ENCODE data around the gene IL12B.
"Not testable (repeated sequence)": the region's sequence is repeated elsewhere in the genome, so short reads cannot be mapped to it uniquely, and the experiment has no call there.

IL12B gene

GRCh38 chr5:159330131-159330800, at the start of gene IL12B:
Gene IL12B (minus strand): TSS chr5:159330487. CDS start chr5:159326782, 3,705 bp downstream.
- DNase-seq: no peak

DNA sequence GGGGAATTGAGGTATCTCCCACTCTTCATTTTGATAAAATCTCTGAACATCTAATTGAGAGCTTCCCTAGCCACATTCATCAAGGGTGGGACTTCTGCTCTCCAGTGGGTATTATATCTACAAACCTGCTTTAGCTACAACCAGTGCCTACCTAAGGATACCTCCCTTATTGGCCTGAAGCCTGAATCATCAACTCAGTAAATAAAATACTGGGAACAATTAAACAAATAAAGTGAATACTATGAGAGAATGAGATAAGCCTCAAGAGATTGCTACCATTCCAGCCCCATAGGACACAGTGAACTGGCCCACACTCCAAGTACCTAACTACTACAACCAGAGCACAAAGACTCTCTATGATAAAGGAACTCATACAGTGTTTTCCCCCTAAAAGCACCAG, 47.4 kb upstream of the IL12B start:
- DNase-seq: no peak

DNA sequence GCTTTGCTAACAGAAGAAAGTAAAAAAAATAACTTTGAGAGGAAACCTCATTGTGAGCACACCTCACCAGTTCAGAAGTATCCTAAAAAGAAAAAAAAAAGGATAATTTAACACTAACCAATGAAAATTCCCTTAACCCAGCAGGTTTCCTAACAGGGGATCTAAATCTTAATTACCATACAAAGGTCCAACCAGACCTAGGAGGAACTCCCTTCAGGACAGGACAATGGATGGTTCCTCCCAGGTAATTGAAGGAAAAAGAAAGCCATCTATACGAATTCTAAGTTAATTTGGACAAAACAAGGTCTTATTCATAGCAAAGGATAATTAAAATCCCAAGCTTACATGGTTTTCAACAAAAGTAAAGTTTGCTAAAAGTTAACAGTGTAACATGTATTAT, 37.6 kb upstream of the IL12B start:
- not testable (repeated sequence) for DNase-seq

DNA sequence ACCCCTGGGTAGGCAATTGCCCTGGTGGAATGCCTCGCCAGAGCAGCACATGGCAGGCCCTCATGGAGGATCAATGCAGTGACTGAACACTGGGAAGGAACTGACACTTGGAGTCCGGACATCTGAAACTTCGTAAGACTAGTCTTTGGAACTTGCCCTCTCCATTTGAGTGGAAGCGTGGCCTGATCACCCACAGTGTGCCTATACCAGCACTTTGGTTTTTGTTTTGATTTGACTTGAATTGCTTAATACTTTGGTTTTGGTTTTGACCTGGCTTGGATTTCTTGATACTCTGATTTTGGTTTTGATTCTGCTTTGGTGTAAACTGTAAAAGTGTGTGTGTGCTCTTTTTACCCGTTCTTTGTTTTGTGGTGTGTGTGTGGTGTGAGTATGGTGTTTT, 36.5 kb upstream of the IL12B start:
- not testable (repeated sequence) for DNase-seq

DNA sequence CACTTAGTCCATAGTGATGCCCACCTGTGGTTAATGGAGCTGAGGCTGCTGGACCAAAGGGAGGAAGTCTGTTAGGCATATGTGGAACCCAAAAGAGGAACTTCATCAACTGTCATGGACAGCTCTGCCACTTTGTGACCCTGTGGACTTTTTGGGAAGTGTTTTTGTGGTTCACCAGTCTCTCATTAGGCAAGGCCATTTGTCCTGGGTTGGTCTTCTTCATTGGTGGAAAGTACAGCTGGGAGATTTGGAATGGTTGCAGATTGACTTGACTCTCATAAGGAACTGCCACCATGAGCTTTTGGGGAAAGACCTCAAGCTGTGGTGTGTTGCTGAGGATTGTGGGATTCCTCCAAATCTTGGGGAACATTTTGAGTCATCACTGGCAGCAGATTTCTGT, 31.9 kb upstream of the IL12B start:
- no peak for DNase-seq

DNA sequence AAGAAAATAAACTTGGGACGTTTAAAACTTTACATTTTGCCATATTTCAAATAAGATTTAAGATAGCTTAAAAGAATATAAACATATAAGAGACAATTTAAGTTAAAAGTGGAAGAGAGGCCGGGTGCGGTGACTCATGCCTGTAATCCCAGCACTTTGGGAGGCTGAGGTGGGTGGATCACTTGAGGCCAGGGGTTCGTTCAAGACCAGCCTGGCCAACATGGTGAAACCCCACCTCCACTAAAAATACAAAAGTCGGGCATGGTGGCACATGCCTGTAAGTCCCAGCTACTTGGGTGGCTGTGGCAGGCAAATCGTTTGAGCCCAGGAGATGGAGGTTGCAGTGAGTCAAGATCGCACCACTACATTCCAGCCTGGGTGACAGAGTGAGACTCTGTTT, 29.6 kb upstream of the IL12B start:
- DNase-seq: not testable (repeated sequence)

GRCh38 chr5:159359408-159359807, 29.1 kb upstream of the IL12B start:
- no peak for DNase-seq

- no peak for DNase-seq
Measured at GRCh38 chr5:159353661-159354252, 23.5 kb upstream of the IL12B start.

- DNase-seq: not testable (repeated sequence)
Measured at GRCh38 chr5:159350644-159351043, 20.4 kb upstream of the IL12B start.

GRCh38 chr5:159350216-159350615, 19.9 kb upstream of the IL12B start:
- not testable (repeated sequence) for DNase-seq

DNA sequence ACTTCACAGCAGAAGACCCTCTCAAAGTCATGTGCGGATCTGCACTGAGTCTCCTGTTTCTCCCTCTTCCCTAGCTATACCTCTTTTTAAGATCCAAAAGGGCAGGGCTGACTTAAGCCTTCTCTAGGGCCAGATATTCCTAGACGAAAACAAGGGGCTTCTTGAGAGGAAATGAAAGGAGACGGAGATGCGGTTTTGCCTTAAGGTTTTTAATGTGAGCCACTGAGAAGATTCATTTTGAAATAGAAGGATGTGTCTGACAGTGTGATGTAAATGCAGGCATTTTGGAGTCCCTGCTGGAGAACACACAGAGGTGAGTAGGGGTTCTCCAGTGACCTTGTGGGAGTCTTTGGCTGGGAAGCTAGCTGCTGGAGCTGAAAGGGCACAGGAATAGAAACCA, 15.6 kb upstream of the IL12B start:
- no peak for DNase-seq

DNA sequence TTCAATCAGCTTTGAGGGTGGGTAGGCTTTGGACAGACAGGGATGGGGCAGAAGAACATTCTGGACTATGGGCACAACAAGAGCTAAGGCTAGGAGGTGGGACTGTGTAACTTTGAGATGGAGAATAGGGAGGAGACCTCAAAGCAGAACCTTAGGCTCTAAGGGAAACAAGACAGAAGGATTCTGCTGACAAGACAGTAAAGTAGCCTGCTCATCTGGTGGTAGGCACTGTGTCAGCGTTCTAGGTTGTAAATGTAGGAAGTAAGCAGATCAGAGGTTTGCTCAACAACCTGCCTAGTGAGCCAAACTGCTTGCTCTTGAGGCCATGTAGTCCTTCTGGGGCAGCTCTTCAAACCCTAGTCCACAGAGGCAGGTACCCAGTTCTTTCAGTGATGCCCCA, 15.0 kb upstream of the IL12B start:
- DNase-seq: peak in 4 of 56 donors; percentile 3 to 19 (median 6)

DNA sequence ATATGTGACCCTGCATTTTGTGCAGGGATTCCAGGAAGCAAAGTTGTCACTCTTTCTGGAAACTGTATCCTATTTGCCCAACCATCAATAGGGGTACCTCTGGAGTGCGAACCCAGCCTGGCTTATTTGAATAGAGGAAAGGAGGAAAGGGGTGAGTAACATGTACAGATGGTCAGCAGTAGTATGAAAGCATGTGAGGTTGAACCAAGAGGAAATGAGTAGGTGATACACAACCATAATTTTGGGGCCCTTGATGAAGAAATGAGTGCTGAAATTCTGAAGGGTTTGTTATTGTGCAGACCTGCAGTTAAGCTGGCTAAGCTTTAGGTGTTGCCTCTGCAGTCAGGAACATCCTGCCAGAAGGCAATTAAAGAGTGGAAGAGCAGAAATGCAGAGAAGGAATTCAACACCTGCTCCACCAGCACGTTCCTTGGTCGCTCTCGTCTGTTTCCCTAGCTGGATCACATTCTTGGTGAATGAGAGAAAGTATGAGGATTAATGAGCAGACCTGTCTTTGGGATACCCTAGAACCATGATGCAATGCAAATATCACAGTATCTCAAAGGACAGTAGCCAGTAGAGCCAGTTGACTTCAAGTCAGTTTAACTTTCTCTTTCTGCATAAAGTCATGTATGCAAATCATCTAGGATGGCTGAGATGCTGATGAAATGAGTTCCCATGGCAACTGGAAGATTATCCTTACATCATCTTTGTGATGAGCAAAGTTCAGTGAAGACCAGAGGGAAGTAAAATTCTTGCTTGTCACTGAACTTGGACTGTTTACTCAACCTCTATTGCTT, 13.2 kb upstream of the IL12B start:
- DNase-seq: no peak

DNA sequence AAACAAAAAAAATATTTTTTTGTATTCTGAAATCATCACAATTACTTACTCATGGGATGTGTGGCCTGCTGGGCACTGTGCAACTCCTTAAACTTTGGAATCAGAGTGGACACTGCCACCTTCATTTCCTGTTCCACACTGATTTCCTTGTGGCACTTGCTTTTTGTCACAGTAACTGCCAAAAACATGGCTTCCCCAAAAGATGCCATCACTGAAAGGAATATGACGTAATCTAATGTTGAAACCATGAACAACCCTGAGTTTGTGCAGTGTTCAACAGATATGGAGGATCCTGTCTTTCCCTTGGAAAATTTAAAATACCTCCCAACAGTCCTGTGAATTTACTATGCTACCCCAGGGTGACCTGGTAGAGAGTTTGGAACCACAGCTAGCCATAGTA, 12.6 kb upstream of the IL12B start:
- no peak for DNase-seq

DNA sequence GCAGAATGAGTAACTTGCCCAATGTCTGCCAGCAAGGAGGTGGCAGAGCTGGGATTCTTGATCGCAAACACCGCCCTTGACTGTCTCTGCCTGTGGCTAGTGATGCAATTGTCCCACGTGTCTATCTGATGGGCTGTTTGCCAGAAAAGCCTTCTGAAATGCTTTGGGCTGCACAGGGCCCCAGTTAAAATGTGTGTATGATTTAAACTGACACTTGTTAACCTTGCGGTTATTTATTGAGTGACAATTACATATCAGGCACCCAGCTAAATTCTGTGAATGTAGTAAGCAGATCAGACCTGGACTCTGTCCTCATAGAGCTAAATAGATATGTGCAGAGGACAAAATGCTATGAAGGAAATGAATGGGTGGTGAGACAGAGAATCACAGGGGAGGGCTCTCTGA, 11.6 kb upstream of the IL12B start:
- peak in 13 of 56 donors; percentile 3 to 32 (median 11) for DNase-seq

DNA sequence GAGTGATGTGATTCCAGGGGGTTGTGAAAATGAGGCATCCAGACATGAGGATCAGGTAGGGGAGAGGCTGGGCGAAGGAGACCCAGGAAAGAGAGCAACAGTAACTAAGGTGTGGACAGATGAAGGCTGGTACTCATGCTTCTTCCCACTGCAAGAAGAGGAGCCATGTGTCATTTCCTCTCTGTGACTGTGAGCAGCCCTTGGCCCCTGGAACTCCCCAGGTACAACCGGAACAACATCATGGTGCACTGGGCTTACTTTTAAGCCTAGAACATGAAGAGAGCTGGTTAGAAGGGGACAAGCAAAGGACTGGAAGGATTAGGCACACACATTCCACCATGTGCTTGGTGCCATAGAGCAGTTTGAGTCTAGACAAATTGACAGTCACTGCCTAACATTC, 10.9 kb upstream of the IL12B start:
- DNase-seq: no peak

DNA sequence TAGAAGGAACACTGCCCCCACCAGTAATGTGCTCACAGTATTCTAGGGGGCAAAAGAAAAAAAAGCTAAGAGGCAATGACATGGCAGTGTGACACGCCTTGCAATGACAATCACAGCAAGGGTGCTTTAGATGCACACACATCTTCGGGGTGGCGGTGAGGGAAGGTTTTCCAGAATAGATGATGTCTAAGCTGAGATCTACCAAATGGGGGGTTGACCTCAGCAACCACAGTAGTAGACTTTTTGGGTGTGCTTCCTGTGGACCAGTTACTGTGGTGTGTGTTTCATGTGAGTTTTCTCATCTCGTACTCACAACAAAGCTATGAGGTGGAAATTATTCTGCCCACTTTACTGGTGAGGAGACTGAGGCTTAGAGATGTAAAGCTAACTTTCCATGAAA, 10.2 kb upstream of the IL12B start:
- DNase-seq: no peak

- DNase-seq: no peak
Measured at GRCh38 chr5:159339460-159339859, 9.2 kb upstream of the IL12B start.

DNA sequence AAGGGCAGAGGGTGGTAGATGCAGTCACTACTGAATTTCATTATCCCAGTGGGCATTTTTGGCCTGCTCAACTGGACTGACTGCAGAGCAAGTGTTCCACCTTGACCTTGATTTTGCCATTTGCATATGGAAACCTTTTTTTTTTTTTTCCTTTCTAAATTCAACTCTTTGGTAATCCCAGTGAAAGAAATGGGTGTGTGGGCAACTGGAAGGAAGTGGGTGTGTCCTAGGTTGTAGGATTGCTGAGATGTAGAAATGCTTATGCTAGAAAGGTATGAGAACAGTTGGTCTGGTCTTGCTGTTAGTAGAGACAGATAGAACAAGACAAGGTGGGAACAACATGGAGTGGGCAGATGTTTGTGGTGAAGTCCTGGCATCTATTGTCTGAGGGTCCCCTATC, 7.8 kb upstream of the IL12B start:
- no peak for DNase-seq

DNA sequence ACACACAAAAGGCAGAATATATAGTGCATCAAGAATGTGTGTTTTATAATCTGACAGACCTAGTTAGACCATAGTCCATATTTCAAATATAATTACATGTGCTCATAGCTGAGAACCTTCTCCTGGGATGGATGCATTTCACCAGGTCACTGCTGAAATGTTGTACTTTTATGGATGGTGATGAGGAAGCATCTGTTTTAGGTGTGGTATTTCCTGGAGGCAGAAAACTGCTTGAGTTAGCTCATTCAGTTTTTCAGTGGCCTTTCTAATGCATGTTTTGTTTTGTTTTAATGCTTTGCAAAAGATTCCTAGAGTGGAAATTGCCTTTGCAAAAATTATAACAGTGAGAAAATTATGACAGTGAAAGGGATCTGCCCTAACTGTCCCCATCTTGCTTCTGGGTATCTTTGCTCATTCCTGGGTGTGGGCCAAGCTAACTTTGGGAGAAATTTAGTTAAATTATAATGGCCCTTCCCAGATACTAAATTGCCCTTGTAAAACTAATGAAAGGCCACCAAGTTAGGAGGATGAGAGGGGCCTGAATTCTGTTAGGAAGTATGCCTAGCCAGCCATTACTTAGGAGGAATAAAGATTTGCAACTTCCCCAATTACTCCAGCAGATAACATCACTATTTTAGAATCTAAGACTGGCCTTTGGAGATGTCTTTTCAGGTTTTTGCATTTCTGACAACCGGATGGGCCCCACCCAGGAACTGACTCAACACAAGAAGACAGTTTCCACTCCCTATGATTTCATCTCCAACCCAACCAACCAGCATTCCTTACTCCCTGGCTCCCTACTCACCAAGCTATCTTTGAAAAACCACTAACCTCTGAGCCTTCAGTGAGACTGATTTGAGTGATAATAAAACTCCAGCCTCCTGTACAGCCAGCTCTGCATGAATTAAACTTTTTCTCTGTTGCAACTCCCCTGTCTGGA, 7.0 kb upstream of the IL12B start:
- no peak for DNase-seq

- DNase-seq: no peak
Measured at GRCh38 chr5:159336586-159336985, 6.3 kb upstream of the IL12B start.

Measured in nucleus accumbens (tissue), 56 donors.